K562 (cell line): ENCODE data around the gene ANKFN1.

ENCODE experiments used
- CHD1 ChIP-seq: fragments of 200-600 bp; sonication (generic); IDR thresholded peaks from one replicate; pipeline ENCODE4 v1.6.1; 2012; ENCODE audit warnings: mild to moderate bottlenecking, moderate library complexity, low read length, inconsistent platforms
- RAD21 ChIP-seq, 2 experiments: fragments of 250-450 bp in 1 of 2; fragments of 450-650 bp in 1 of 2; sonication (Bioruptor Pico) in 1 of 2; formaldehyde crosslinking in 1 of 2; IDR thresholded peaks in 1 of 2; conservative IDR thresholded peaks in 1 of 2; 2 replicates each; pipeline versions ENCODE4 v1.4.0 to v1.8.0; 2020 to 2022; ENCODE audit warnings: mild to moderate bottlenecking in 2 of 2, moderate library complexity in 1 of 2
- SREBF1 ChIP-seq: fragments of 150-350 bp; IDR thresholded peaks from 2 replicates; pipeline ENCODE4 v1.6.1; 2014; ENCODE audit warnings: antibody characterized with exemption, low read depth, low read length, borderline replicate concordance
- ZBTB7A ChIP-seq: IDR thresholded peaks from 2 replicates; pipeline ENCODE4 v1.6.1; 2011; ENCODE audit warnings: low read depth, mild to moderate bottlenecking, low read length, moderate library complexity, borderline replicate concordance; ENCODE audit not compliant: control insufficient read depth
- ZNF146 ChIP-seq: IDR thresholded peaks from one replicate; pipeline ENCODE4 v1.6.1; 2018; ENCODE audit warnings: missing compliant biosample characterization; ENCODE audit not compliant: unreplicated experiment
- ZNF561 ChIP-seq: fragments of 450-650 bp; formaldehyde crosslinking; conservative IDR thresholded peaks from 2 replicates; pipeline ENCODE4 v1.4.0; 2020; ENCODE audit warnings: mild to moderate bottlenecking, moderate library complexity
- TF ChIP-seq, protein P1 (sequence below), 2 experiments: fragments of 450-650 bp; formaldehyde crosslinking in 1 of 2; IDR thresholded peaks; 2 replicates each; pipeline versions ENCODE4 v1.4.0 to v1.6.1; 2014 to 2020; ENCODE audit warnings: mild to moderate bottlenecking in 2 of 2, borderline replicate concordance in 1 of 2, low read depth in 1 of 2
- TF ChIP-seq, protein P2 (sequence below), 2 experiments: IDR thresholded peaks; 2 replicates each; pipeline ENCODE4 v1.6.1; 2011; ENCODE audit warnings: borderline replicate concordance in 1 of 2, control low read depth in 1 of 2, low read depth in 1 of 2, low read length in 1 of 2, mild to moderate bottlenecking in 1 of 2, mixed read lengths in 1 of 2, moderate library complexity in 1 of 2; ENCODE audit not compliant: insufficient read depth in 1 of 2, insufficient read length in 1 of 2, poor library complexity in 1 of 2, severe bottlenecking in 1 of 2; ENCODE audit errors: extremely low read depth in 1 of 2

DNA sequence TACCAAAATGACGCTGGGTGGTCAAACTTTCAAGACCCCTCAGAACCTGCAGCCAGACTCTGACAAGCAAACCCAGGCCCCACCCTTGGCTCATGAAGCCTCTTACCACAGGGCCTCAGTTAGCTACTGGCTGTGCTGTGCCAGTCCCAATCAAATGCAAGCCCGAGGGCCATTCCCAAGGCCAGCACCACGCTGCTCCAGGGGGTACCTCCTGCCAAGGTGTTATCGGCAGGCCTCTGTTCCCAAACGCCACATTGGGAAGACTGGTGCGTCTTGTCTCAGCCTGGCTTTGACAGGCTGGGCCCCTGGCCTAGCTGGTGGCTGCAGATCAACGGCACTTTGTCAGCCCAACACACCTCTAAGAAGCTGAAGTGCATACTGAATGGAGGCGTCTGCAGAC, 404.4 kb downstream of the ANKFN1 start:
- TF ChIP-seq CHD1 (no peak), ZNF146 (CRISPR knock-in tag) (no peak), SREBF1 (no peak), RAD21 (CRISPR knock-in tag; conservative IDR thresholded peaks at IDR 0.05 in 1 of 2, IDR thresholded peaks at IDR 0.05 in 1 of 2) (no peak), ZBTB7A (no peak), ZNF561 (no peak)
- TF ChIP-seq, protein P1, sequence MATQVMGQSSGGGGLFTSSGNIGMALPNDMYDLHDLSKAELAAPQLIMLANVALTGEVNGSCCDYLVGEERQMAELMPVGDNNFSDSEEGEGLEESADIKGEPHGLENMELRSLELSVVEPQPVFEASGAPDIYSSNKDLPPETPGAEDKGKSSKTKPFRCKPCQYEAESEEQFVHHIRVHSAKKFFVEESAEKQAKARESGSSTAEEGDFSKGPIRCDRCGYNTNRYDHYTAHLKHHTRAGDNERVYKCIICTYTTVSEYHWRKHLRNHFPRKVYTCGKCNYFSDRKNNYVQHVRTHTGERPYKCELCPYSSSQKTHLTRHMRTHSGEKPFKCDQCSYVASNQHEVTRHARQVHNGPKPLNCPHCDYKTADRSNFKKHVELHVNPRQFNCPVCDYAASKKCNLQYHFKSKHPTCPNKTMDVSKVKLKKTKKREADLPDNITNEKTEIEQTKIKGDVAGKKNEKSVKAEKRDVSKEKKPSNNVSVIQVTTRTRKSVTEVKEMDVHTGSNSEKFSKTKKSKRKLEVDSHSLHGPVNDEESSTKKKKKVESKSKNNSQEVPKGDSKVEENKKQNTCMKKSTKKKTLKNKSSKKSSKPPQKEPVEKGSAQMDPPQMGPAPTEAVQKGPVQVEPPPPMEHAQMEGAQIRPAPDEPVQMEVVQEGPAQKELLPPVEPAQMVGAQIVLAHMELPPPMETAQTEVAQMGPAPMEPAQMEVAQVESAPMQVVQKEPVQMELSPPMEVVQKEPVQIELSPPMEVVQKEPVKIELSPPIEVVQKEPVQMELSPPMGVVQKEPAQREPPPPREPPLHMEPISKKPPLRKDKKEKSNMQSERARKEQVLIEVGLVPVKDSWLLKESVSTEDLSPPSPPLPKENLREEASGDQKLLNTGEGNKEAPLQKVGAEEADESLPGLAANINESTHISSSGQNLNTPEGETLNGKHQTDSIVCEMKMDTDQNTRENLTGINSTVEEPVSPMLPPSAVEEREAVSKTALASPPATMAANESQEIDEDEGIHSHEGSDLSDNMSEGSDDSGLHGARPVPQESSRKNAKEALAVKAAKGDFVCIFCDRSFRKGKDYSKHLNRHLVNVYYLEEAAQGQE (IDR thresholded peaks at IDR 0.05; ENCODE audit: borderline replicate concordance), result no peak
- TF ChIP-seq, protein P1 (CRISPR knock-in tag; IDR thresholded peaks at IDR 0.05; ENCODE audit: low read depth), result no peak
- TF ChIP-seq, protein P2, sequence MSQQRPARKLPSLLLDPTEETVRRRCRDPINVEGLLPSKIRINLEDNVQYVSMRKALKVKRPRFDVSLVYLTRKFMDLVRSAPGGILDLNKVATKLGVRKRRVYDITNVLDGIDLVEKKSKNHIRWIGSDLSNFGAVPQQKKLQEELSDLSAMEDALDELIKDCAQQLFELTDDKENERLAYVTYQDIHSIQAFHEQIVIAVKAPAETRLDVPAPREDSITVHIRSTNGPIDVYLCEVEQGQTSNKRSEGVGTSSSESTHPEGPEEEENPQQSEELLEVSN (IDR thresholded peaks at IDR 0.05; ENCODE audit: borderline replicate concordance in 1 of 2, extremely low read depth in 1 of 2, insufficient read depth in 1 of 2, insufficient read length in 1 of 2, low read depth in 1 of 2, low read length in 1 of 2, poor library complexity in 1 of 2, severe bottlenecking in 1 of 2), result no peak
